ENCODE data around the gene RHOU.
"Not testable (repeated sequence)": the region's sequence is repeated elsewhere in the genome, so short reads cannot be mapped to it uniquely, and the experiment has no call there.

The RHOU gene

GRCh38 chr1:228758447-228758846, 23.2 kb downstream of the RHOU start:
- no peak for DNase-seq (ENCODE audit: low read depth)

- no peak for DNase-seq (ENCODE audit: low read depth)
Observed at GRCh38 chr1:228760979-228761378, 25.7 kb downstream of the RHOU start.

GRCh38 chr1:228763561-228763960, 28.3 kb downstream of the RHOU start:
- DNase-seq (ENCODE audit: low read depth) = no peak

GRCh38 chr1:228765168-228765946, 30.1 kb downstream of the RHOU start:
- no peak for DNase-seq (ENCODE audit: low read depth)

GRCh38 chr1:228766788-228767187, 31.5 kb downstream of the RHOU start:
- DNase-seq (ENCODE audit: low read depth) = no peak

- DNase-seq (ENCODE audit: low read depth) = no peak
Observed at GRCh38 chr1:228767636-228768354, 32.5 kb downstream of the RHOU start.

- no peak for DNase-seq (ENCODE audit: low read depth)
Observed at GRCh38 chr1:228768355-228769000, 33.2 kb downstream of the RHOU start.

GRCh38 chr1:228770779-228771223, 35.5 kb downstream of the RHOU start:
- no peak for DNase-seq (ENCODE audit: low read depth)

- DNase-seq (ENCODE audit: low read depth) = no peak
Observed at GRCh38 chr1:228772516-228773212, 37.4 kb downstream of the RHOU start.

- DNase-seq (ENCODE audit: low read depth) = not testable (repeated sequence)
Observed at GRCh38 chr1:228775946-228776345, 40.7 kb downstream of the RHOU start.

- no peak for DNase-seq (ENCODE audit: low read depth)
Observed at GRCh38 chr1:228776449-228776848, 41.2 kb downstream of the RHOU start.

GRCh38 chr1:228777236-228777635, 42.0 kb downstream of the RHOU start:
- DNase-seq (ENCODE audit: low read depth) = no peak

GRCh38 chr1:228778026-228778425, 42.7 kb downstream of the RHOU start:
- no peak for DNase-seq (ENCODE audit: low read depth)

GRCh38 chr1:228778466-228778865, 43.2 kb downstream of the RHOU start:
- no peak for DNase-seq (ENCODE audit: low read depth)

GRCh38 chr1:228778961-228779360, 43.7 kb downstream of the RHOU start:
- no peak for DNase-seq (ENCODE audit: low read depth)

GRCh38 chr1:228781161-228781808, 46.0 kb downstream of the RHOU start:
- no peak for DNase-seq (ENCODE audit: low read depth)

GRCh38 chr1:228781809-228782661, 46.8 kb downstream of the RHOU start:
- DNase-seq (ENCODE audit: low read depth) = no peak

GRCh38 chr1:228782662-228783417, 47.6 kb downstream of the RHOU start:
- DNase-seq (ENCODE audit: low read depth) = no peak

- DNase-seq (ENCODE audit: low read depth) = no peak
Observed at GRCh38 chr1:228783418-228784040, 48.2 kb downstream of the RHOU start.

GRCh38 chr1:228784181-228784580, 48.9 kb downstream of the RHOU start:
- DNase-seq (ENCODE audit: low read depth) = no peak
